BLaER1 treated with 17β-estradiol and CSF1 and Interleukin-3, amounts not matched to agents 10 nM and 100 nM (cell line): ENCODE measurements around the gene NXN.
"Not testable (repeated sequence)": the region's sequence is repeated elsewhere in the genome, so short reads cannot be mapped to it uniquely, and the experiment has no call there.

Experiments used
- H3K27ac ChIP-seq, 11 experiments: shearing (Covaris generic); formaldehyde crosslinking; 2 replicates each; pipeline ENCODE4 v1.8.1; 2022
- H3K27me3 ChIP-seq, 11 experiments: shearing (Covaris generic); formaldehyde crosslinking; 2 replicates each; pipeline ENCODE4 v1.8.1; 2022
- H3K36me3 ChIP-seq, 11 experiments: shearing (Covaris generic); formaldehyde crosslinking; 2 replicates each; pipeline ENCODE4 v1.8.1; 2022
- H3K4me1 ChIP-seq, 10 experiments: shearing (Covaris generic); formaldehyde crosslinking; 2 replicates each; pipeline ENCODE4 v1.8.1; 2022
- H3K4me2 ChIP-seq, 11 experiments: shearing (Covaris generic); formaldehyde crosslinking; 2 replicates each; pipeline ENCODE4 v1.8.1; 2022
- H3K4me3 ChIP-seq, 10 experiments: shearing (Covaris generic); formaldehyde crosslinking; 2 replicates each; pipeline ENCODE4 v1.8.1; 2022
- H3K9ac ChIP-seq, 11 experiments: shearing (Covaris generic); formaldehyde crosslinking; 2 replicates each; pipeline ENCODE4 v1.8.1; 2022
- H3K9me3 ChIP-seq, 11 experiments: shearing (Covaris generic); formaldehyde crosslinking; replicated peaks in 1 of 11; 2 replicates each; pipeline ENCODE4 v1.8.1; 2022
- H4K20me1 ChIP-seq, 11 experiments: shearing (Covaris generic); formaldehyde crosslinking; 2 replicates each; pipeline ENCODE4 v1.8.1; 2022
- Cebpa-rat ChIP-seq, 11 experiments: shearing (Covaris generic); IDR thresholded peaks; 2 replicates each; pipeline ENCODE4 v1.8.1; 2022

The NXN gene

GRCh38 chr17:798246-798645, 181.3 kb downstream of the NXN start:
- peaks cover 0 to 36% (median 4%) of the 10 kb centered on the region in 11 experiments; a peak in 12 of 22 replicates for H4K20me1 ChIP-seq
- TF ChIP-seq Cebpa-rat (IDR thresholded peaks at IDR 0.05) = no peak
- no peaks in the 10 kb centered on the region for H3K9me3 ChIP-seq
- peak overlapping the region in 8 of 11 experiments; percentile 40 to 65 (median 58); a peak in 10 of 22 replicates for H3K9ac ChIP-seq
- peak overlapping the region in 10 of 11 experiments; percentile 49 to 99 (median 87); a peak in 19 of 22 replicates for H3K4me2 ChIP-seq
- H3K36me3 ChIP-seq = peaks cover 0 to 32% (median 2%) of the 10 kb centered on the region in 11 experiments; a peak in 8 of 22 replicates
- peak overlapping the region in 3 of 10 experiments; percentile 19 to 27 (median 19); a peak in 3 of 20 replicates for H3K4me3 ChIP-seq
- H3K27ac ChIP-seq = peak overlapping the region in 8 of 11 experiments; percentile 0 to 85 (median 57); a peak in 12 of 22 replicates
- H3K4me1 ChIP-seq = peaks cover 44 to 100% (median 97%) of the 10 kb centered on the region in 10 experiments
- H3K27me3 ChIP-seq = peaks cover 0 to 50% (median 0%) of the 10 kb centered on the region in 11 experiments; a peak in 5 of 22 replicates

- peaks cover 4 to 29% (median 5%) of the 10 kb centered on the region in 11 experiments; a peak in 21 of 22 replicates for H3K36me3 ChIP-seq
Measured at GRCh38 chr17:797236-797840, 182.2 kb downstream of the NXN start.

GRCh38 chr17:796609-797008, 183.0 kb downstream of the NXN start:
- no peak for TF ChIP-seq Cebpa-rat (IDR thresholded peaks at IDR 0.05)
- Histone ChIP-seq H3K27ac (peak overlapping the region in 6 of 11 experiments; percentile 49 to 85 (median 64); a peak in 10 of 22 replicates), H3K27me3 (peaks cover 0 to 34% (median 0%) of the 10 kb centered on the region in 11 experiments; a peak in 4 of 22 replicates), H3K4me3 (no peak overlapping the region), H3K36me3 (peaks cover 12 to 33% (median 12%) of the 10 kb centered on the region in 11 experiments), H3K9ac (peak overlapping the region in 7 of 11 experiments; percentile 2 to 65 (median 57); a peak in 12 of 22 replicates), H4K20me1 (peaks cover 0 to 37% (median 9%) of the 10 kb centered on the region in 11 experiments; a peak in 12 of 22 replicates), H3K4me1 (peaks cover 37 to 96% (median 86%) of the 10 kb centered on the region in 10 experiments), H3K4me2 (peak overlapping the region; percentile 38 to 99 (median 79); a peak in 21 of 22 replicates), H3K9me3 (no peaks in the 10 kb centered on the region)

More at GRCh38 chr17:797236-797840, 182.2 kb downstream of the NXN start:
- Histone ChIP-seq H3K27me3 (peaks cover 0 to 41% (median 0%) of the 10 kb centered on the region in 11 experiments; a peak in 4 of 22 replicates), H3K9me3 (no peaks in the 10 kb centered on the region), H3K4me3 (peak overlapping the region in 1 of 10 experiments; percentile 19; a peak in 4 of 20 replicates), H3K4me2 (peak overlapping the region; percentile 38 to 99 (median 79)), H3K4me1 (peaks cover 42 to 100% (median 94%) of the 10 kb centered on the region in 10 experiments), H4K20me1 (peaks cover 0 to 35% (median 7%) of the 10 kb centered on the region in 11 experiments; a peak in 10 of 22 replicates), H3K27ac (peak overlapping the region in 9 of 11 experiments; percentile 25 to 85 (median 54); a peak in 17 of 22 replicates), H3K9ac (peak overlapping the region in 9 of 11 experiments; percentile 2 to 65 (median 60); a peak in 16 of 22 replicates)
- no peak for TF ChIP-seq Cebpa-rat (IDR thresholded peaks at IDR 0.05)

- H3K4me2 ChIP-seq = peak overlapping the region; percentile 60 to 99 (median 77); a peak in 20 of 22 replicates
- TF ChIP-seq Cebpa-rat (IDR thresholded peaks at IDR 0.05) = no peak
Measured at GRCh38 chr17:795721-796120, 183.9 kb downstream of the NXN start.

GRCh38 chr17:795276-795675, 184.3 kb downstream of the NXN start:
- H4K20me1 ChIP-seq = peaks cover 0 to 44% (median 12%) of the 10 kb centered on the region in 11 experiments; a peak in 13 of 22 replicates
- peak overlapping the region; percentile 60 to 99 (median 77) for H3K4me2 ChIP-seq
- peak overlapping the region in 4 of 10 experiments; percentile 33 to 52 (median 45); a peak in 7 of 20 replicates for H3K4me3 ChIP-seq
- no peaks in the 10 kb centered on the region for H3K9me3 ChIP-seq
- H3K4me1 ChIP-seq = peaks cover 24 to 87% (median 75%) of the 10 kb centered on the region in 10 experiments
- H3K9ac ChIP-seq = peak overlapping the region in 9 of 11 experiments; percentile 21 to 60 (median 42); a peak in 16 of 22 replicates
- H3K27ac ChIP-seq = peak overlapping the region in 5 of 11 experiments; percentile 3 to 59 (median 30); a peak in 4 of 22 replicates
- TF ChIP-seq Cebpa-rat (IDR thresholded peaks at IDR 0.05) = no peak
- H3K36me3 ChIP-seq = peaks cover 19 to 43% (median 26%) of the 10 kb centered on the region in 11 experiments
- H3K27me3 ChIP-seq = peaks cover 0 to 21% (median 0%) of the 10 kb centered on the region in 11 experiments; a peak in 3 of 22 replicates

More at GRCh38 chr17:795721-796120, 183.9 kb downstream of the NXN start:
- Histone ChIP-seq H3K4me1 (peaks cover 29 to 91% (median 79%) of the 10 kb centered on the region in 10 experiments), H3K27ac (peak overlapping the region in 4 of 11 experiments; percentile 3 to 59 (median 34); a peak in 4 of 22 replicates), H4K20me1 (peaks cover 0 to 42% (median 12%) of the 10 kb centered on the region in 11 experiments; a peak in 12 of 22 replicates), H3K9ac (peak overlapping the region in 8 of 11 experiments; percentile 21 to 60 (median 45); a peak in 8 of 22 replicates), H3K4me3 (no peak overlapping the region), H3K36me3 (peaks cover 18 to 41% (median 21%) of the 10 kb centered on the region in 11 experiments), H3K27me3 (peaks cover 0 to 25% (median 0%) of the 10 kb centered on the region in 11 experiments; a peak in 4 of 22 replicates), H3K9me3 (no peaks in the 10 kb centered on the region)

GRCh38 chr17:794876-795275, 184.7 kb downstream of the NXN start:
- H3K27ac ChIP-seq = peak overlapping the region in 6 of 11 experiments; percentile 6 to 59 (median 28); a peak in 5 of 22 replicates
- H3K4me3 ChIP-seq = peak overlapping the region in 4 of 10 experiments; percentile 33 to 52 (median 45); a peak in 7 of 20 replicates
- peak overlapping the region; percentile 60 to 99 (median 77) for H3K4me2 ChIP-seq

GRCh38 chr17:792277-792676, 187.3 kb downstream of the NXN start:
- Histone ChIP-seq H3K4me1 (peaks cover 17 to 57% (median 45%) of the 10 kb centered on the region in 10 experiments), H3K9ac (0 out of 22 replicates have a peak overlapping the region, but pooled peaks of 2 of the 11 experiments have one; percentile 2 to 5), H3K36me3 (peaks cover 49 to 66% (median 56%) of the 10 kb centered on the region in 11 experiments), H3K27ac (no peak overlapping the region), H3K27me3 (no peaks in the 10 kb centered on the region), H3K9me3 (no peaks in the 10 kb centered on the region), H4K20me1 (peaks cover 0 to 68% (median 19%) of the 10 kb centered on the region in 11 experiments; a peak in 14 of 22 replicates), H3K4me2 (no peak overlapping the region), H3K4me3 (no peak overlapping the region)
- no peak for TF ChIP-seq Cebpa-rat (IDR thresholded peaks at IDR 0.05)

More at GRCh38 chr17:794876-795275, 184.7 kb downstream of the NXN start:
- Histone ChIP-seq H3K9ac (peak overlapping the region in 9 of 11 experiments; percentile 26 to 60 (median 42); a peak in 16 of 22 replicates), H3K4me1 (peaks cover 22 to 83% (median 71%) of the 10 kb centered on the region in 10 experiments), H4K20me1 (peaks cover 0 to 48% (median 12%) of the 10 kb centered on the region in 11 experiments; a peak in 13 of 22 replicates), H3K9me3 (no peaks in the 10 kb centered on the region), H3K27me3 (peaks cover 0 to 17% (median 0%) of the 10 kb centered on the region in 11 experiments; a peak in 3 of 22 replicates), H3K36me3 (peaks cover 23 to 47% (median 30%) of the 10 kb centered on the region in 11 experiments)
- no peak for TF ChIP-seq Cebpa-rat (IDR thresholded peaks at IDR 0.05)

- no peak overlapping the region for H3K27ac ChIP-seq
- no peaks in the 10 kb centered on the region for H3K27me3 ChIP-seq
- H3K4me1 ChIP-seq = peaks cover 13 to 52% (median 41%) of the 10 kb centered on the region in 10 experiments
- H3K36me3 ChIP-seq = peaks cover 51 to 68% (median 60%) of the 10 kb centered on the region in 11 experiments
- H3K9ac ChIP-seq = no peak overlapping the region
- TF ChIP-seq Cebpa-rat (IDR thresholded peaks at IDR 0.05) = no peak
- H3K4me3 ChIP-seq = no peak overlapping the region
- no peak overlapping the region for H3K4me2 ChIP-seq
- H3K9me3 ChIP-seq = no peaks in the 10 kb centered on the region
- peaks cover 0 to 70% (median 22%) of the 10 kb centered on the region in 11 experiments; a peak in 15 of 22 replicates for H4K20me1 ChIP-seq
Measured at GRCh38 chr17:791829-792228, 187.7 kb downstream of the NXN start.

GRCh38 chr17:790874-791247, 188.7 kb downstream of the NXN start:
- H3K9me3 ChIP-seq, H3K27me3 ChIP-seq, H3K4me2 ChIP-seq, H3K4me3 ChIP-seq, H3K27ac ChIP-seq, H3K9ac ChIP-seq: not testable (repeated sequence)
- Histone ChIP-seq H3K36me3 (peaks cover 51 to 70% (median 65%) of the 10 kb centered on the region in 11 experiments), H3K4me1 (peaks cover 12 to 43% (median 31%) of the 10 kb centered on the region in 10 experiments), H4K20me1 (peaks cover 0 to 78% (median 24%) of the 10 kb centered on the region in 11 experiments; a peak in 15 of 22 replicates)

GRCh38 chr17:789931-790873, 189.4 kb downstream of the NXN start:
- not testable (repeated sequence) for H3K9me3 ChIP-seq, H3K27ac ChIP-seq

More at GRCh38 chr17:789931-790873, 189.4 kb downstream of the NXN start:
- H3K36me3 ChIP-seq = peaks cover 51 to 76% (median 69%) of the 10 kb centered on the region in 11 experiments
- H3K9ac ChIP-seq, H3K27me3 ChIP-seq, H3K4me3 ChIP-seq, H3K4me2 ChIP-seq: not testable (repeated sequence)
- peaks cover 9 to 36% (median 24%) of the 10 kb centered on the region in 10 experiments for H3K4me1 ChIP-seq
- H4K20me1 ChIP-seq = peaks cover 0 to 78% (median 31%) of the 10 kb centered on the region in 11 experiments; a peak in 15 of 22 replicates
